Lower leg skin (tissue), 4 donors: ENCODE data around the gene AGPAT1. TPM values are rescaled to one million over a fixed set of nuclear protein-coding genes. Genes with fewer than 3 reads are reported as not detected.
"Not testable (repeated sequence)": the region's sequence is repeated elsewhere in the genome, so short reads cannot be mapped to it uniquely, and the experiment has no call there.

Experiments
- DNase-seq, 2 donors: peaks; one replicate each; pipeline ENCODE4 v3.0.0-alpha.2; 2019; ENCODE audit warnings: low spot score in 2 of 2
- H3K4me3 ChIP-seq: fragments of 200-600 bp; sonication (generic); 2 replicates; pipeline ENCODE4 v1.5.1; 2017; ENCODE audit warnings: mild to moderate bottlenecking, low read depth; ENCODE audit not compliant: poor library complexity, severe bottlenecking
- CTCF ChIP-seq, 3 donors: fragments of 450-650 bp; IDR thresholded peaks; one replicate each; pipeline ENCODE4 v1.5.1; 2016; ENCODE audit warnings: antibody characterized with exemption in 3 of 3, mild to moderate bottlenecking in 3 of 3, moderate library complexity in 2 of 3
- POLR2A ChIP-seq, 2 donors: fragments of 450-650 bp; IDR thresholded peaks; one replicate each; pipeline ENCODE4 v1.6.1; 2016 to 2017; ENCODE audit warnings: antibody characterized with exemption in 2 of 2, mild to moderate bottlenecking in 1 of 2, moderate library complexity in 1 of 2
- WGBS, 2 donors: methylation state at CpG; one replicate each; pipeline ENCODE4 v1.1.5; 2018; 5-methylcytosine and 5-hydroxymethylcytosine counted together
- intact Hi-C: fragments of 100-400 bp; cut with DNase I; formaldehyde crosslinking; loops from one replicate; pipeline ENCODE4 v1.15.0; 2023; ENCODE audit warnings: low total_unique reads
- total RNA-seq, 4 donors: library from RNA; depleted of rRNA; stranded (reverse); fragments of >200 nt; gene quantifications; one replicate each; pipeline ENCODE4 v1.1.0, GENCODE V29; 2016

The AGPAT1 gene
- total RNA-seq, 4 donors from 2014 or later: 18.8 to 53.2 (median 28.0) TPM

DNA sequence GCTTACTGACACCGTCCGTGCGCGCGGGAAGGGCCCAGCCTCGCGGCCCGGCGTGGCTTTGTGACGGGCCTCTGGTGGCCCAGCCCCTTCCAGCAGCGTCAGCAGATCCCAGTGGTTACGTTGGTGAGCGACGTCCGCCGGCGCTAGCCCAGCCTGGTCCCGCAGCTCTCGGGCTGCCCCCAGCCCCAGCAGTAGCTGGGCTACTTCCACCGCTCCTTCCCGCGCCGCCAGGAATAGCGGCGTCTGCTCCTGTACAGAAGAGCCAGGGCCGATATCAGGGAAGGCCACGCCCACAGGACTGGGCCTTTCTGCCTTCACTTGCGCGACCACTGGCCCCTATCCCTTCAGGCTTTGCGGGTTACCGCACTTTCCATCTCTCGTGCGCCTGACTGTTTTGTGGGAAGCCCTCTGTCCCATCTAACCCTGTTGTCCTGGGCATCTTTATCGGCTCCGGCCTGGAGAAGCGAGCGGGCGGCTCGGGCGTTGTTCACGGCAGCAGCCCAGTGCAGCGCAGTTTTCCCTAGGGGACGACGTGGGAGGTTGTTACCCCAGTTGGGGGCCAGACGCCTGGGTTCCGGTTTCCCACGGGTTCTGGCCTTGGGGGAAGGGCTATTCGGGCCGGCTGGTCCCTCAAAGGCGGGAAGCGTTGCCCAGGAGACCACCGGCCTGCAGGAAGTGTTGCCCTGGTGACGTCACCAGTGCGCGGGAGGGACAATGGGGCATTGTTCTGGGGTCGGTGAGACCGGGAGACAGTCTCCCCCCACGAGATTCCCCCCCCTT lies 20.2 kb upstream of the AGPAT1 start:
- H3K4me3 ChIP-seq: peak overlapping the region; percentile 77
- DNase-seq: peak; percentile 89 to 98
- intact Hi-C loops: loop anchor here (10.0 kb wide), 1 partner anchor 71 kb away; the partner anchor contains the start of gene ATF6B
- 0 to 2% methylated on average over 27 to 45 of the region's 58 CpGs for WGBS, 2 donors
- peak in 1 of 2 donors; percentile 95 for TF ChIP-seq POLR2A (IDR thresholded peaks at IDR 0.05)
- TF ChIP-seq CTCF (IDR thresholded peaks at IDR 0.05): no peak

DNA sequence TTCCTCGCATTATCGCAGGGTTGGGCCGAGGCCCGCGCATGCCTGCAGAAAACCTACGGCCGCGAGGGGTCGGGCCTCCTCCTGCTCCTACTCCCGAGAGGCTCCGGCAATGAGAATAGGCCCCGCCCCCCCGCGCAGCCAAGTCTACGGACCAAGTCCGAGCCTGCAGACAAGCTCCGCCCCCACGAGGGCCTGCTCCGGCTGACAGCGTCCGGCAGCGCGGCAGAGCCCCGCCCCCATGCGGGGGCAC lies 19.7 kb upstream of the AGPAT1 start:
- 0 to 1% methylated on average over 4 to 17 of the region's 25 CpGs for WGBS, 2 donors
- no peak overlapping the region for H3K4me3 ChIP-seq
- TF ChIP-seq CTCF (IDR thresholded peaks at IDR 0.05) (no peak), POLR2A (IDR thresholded peaks at IDR 0.05) (no peak)
- DNase-seq: peak; percentile 100
- intact Hi-C loops: loop anchor here (10.0 kb wide), 1 partner anchor 71 kb away; the partner anchor contains the start of gene ATF6B

DNA sequence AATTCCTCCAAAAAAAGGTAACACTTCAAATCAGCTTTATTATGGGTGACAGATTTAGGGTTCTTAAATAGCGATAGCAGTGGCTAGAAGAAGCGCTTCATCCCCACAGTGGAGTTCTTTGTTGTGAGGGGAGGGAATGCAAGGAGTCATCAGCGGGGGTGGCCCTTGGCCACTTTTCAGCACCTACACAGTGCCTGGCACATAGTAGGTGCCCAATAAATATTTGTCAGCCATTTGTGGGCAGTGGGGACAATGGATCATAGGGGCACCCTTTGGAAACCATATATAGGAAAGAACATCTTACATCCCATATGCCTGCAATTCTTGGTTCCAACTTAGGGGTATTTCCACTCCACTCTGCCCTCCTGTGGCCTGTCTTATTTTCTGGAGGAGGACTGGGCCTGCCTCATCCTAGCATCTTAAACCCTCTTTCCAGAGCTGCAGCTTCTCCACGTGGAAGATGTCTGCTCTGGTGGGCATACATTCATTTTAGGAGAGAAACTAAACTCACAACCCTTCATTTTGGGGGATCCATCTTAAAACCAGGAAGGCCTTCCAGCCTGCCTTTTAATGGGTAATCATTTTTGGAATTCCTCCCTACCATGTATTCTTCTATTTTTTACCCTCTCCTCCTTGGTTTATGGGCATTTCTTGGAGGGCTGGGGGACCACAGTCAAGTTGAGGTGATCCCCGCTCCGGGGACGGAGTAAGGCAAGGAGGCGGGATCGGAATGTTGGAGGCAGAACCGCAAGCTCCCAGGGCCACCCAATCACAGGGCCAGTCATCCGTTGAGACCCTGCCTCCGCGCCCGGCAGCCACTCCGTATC lies 19.2 kb upstream of the AGPAT1 start:
- peak in 1 of 2 donors; percentile 45 for TF ChIP-seq POLR2A (IDR thresholded peaks at IDR 0.05)
- peak in 1 of 3 donors; percentile 63 for TF ChIP-seq CTCF (IDR thresholded peaks at IDR 0.05)
- intact Hi-C loops: loop anchor here (10.0 kb wide), 1 partner anchor 70 kb away; the partner anchor contains the start of gene ATF6B
- 15 to 18% methylated on average over 14 to 15 of the region's 15 CpGs for WGBS, 2 donors
- no peak for DNase-seq
- H3K4me3 ChIP-seq: no peak overlapping the region

DNA sequence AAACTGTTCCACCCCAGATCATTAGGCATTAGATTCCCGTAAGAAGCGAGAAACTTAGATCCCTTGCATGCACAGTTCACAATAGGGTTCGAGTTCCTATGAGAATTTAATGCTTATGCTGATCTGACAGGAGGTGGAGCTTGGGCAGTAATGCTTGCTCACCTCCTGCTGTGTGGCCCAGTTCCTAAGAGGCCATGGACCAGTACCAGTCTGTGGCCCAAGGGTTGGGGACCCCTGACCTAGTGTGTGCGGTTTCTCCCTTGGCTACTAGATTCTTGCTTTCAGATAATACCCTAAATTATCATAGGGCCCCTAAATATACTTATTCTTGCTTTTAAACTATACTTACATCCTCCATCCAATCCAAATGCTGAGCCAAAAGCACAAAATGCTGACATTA lies 18.5 kb upstream of the AGPAT1 start:
- intact Hi-C loops: loop anchor here (10.0 kb wide), 1 partner anchor 70 kb away; the partner anchor contains the start of gene ATF6B
- DNase-seq: no peak
- WGBS, 2 donors: 96 to 98% methylated on average over 4 of the region's 4 CpGs
- H3K4me3 ChIP-seq: no peak overlapping the region
- no peak for TF ChIP-seq CTCF (IDR thresholded peaks at IDR 0.05)
- TF ChIP-seq POLR2A (IDR thresholded peaks at IDR 0.05): no peak

DNA sequence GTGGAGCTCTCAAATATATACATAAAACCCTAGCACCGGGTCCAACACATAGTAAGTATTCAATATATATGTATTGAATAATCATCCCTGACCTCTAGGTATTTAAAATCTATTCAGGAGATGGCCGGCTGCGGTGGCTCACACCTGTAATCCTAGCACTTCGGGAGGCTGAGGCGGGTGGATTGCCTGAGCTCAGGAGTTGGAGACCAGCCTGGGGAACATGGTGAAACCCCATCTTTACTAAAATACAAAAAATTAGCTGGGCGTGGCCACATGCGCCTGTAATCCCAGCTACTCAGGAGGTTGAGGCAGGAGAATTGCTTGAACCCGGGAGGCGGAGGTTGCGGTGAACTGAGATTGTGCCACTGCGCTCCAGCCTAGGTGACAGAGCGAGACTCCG lies 17.2 kb upstream of the AGPAT1 start:
- WGBS, 2 donors: 75 to 76% methylated on average over 13 of the region's 13 CpGs
- not testable (repeated sequence) for DNase-seq, H3K4me3 ChIP-seq
- intact Hi-C loops: loop anchor here (10.0 kb wide), 1 partner anchor 68 kb away; the partner anchor contains the start of gene ATF6B

DNA sequence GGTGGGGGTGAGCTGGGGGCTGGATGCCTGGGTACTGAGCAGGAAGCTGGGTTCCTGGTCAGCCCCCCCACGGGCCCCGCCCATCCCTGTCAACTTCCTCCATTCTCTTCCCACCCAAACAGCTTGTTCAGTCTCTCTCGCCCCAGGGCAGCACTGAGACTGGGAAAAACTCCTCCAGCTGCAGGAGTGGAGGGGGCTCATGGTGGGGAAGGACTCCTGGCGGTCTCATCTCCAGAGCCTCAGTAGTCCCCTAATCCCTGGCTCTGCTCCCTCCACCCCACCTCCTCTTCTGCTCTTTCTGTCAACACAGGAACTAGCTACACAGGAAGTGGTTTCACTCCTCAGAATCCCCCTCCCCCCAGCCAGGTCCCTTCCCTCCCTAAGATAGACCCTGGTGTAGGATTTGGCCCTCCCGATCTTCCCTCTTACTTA lies 16.7 kb upstream of the AGPAT1 start, which contains the start of gene GPSM3:
Gene GPSM3 (minus strand): TSS at position 36 of the 432 bp plus-strand sequence. CDS start 130 bp downstream, outside the sequence.
- TF ChIP-seq CTCF (IDR thresholded peaks at IDR 0.05) (no peak), POLR2A (IDR thresholded peaks at IDR 0.05) (no peak)
- intact Hi-C loops: loop anchor here (10.0 kb wide), 1 partner anchor 68 kb away; the partner anchor contains the start of gene ATF6B
- H3K4me3 ChIP-seq: no peak within 1 kb of the TSS
- 20 to 32% methylated on average over 5 of the region's 5 CpGs for WGBS, 2 donors
- peak in 1 of 2 donors; percentile 94 for DNase-seq
